Stomach (tissue), 4 donors: Measurements from ENCODE around the gene WNT2.

Experiments
- EP300 ChIP-seq: sonication (generic); formaldehyde crosslinking; IDR thresholded peaks from one replicate; pipeline ENCODE4 v1.6.1; 2017; ENCODE audit warnings: antibody characterized with exemption
- POLR2AphosphoS5 ChIP-seq, 3 donors: sonication (generic); formaldehyde crosslinking; IDR thresholded peaks; one replicate each; pipeline ENCODE4 v1.6.1; 2016; ENCODE audit warnings: antibody characterized with exemption in 3 of 3
- TF ChIP-seq, protein P1 (sequence below), 7 experiments: fragments of 450-650 bp in 4 of 7; fragments of 200-600 bp in 3 of 7; sonication (generic) in 3 of 7; IDR thresholded peaks; one replicate each; pipeline ENCODE4 v1.5.1; 2016 to 2019; ENCODE audit warnings: antibody characterized with exemption in 7 of 7, control low read depth in 2 of 7, mild to moderate bottlenecking in 1 of 7

DNA sequence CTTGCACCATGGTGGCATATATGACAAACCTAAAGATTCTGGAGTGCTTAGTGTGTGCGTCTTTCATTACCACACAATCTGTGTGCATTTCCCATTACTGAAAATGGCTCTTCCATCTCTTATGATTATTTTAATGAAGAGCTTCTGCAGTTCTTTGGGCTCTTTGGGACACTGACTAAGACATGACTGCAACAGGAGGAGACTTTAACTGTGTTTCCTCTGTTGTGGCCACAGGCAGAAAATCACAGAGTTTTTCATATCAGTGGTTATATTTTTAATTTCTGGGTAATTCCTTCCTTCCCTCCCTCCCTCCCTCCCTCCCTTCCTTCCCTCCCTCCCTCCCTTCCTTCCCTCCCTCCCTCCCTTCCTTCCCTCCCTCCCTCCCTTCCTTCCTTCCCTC lies 58.1 kb downstream of the WNT2 start:
- TF ChIP-seq, protein P1, sequence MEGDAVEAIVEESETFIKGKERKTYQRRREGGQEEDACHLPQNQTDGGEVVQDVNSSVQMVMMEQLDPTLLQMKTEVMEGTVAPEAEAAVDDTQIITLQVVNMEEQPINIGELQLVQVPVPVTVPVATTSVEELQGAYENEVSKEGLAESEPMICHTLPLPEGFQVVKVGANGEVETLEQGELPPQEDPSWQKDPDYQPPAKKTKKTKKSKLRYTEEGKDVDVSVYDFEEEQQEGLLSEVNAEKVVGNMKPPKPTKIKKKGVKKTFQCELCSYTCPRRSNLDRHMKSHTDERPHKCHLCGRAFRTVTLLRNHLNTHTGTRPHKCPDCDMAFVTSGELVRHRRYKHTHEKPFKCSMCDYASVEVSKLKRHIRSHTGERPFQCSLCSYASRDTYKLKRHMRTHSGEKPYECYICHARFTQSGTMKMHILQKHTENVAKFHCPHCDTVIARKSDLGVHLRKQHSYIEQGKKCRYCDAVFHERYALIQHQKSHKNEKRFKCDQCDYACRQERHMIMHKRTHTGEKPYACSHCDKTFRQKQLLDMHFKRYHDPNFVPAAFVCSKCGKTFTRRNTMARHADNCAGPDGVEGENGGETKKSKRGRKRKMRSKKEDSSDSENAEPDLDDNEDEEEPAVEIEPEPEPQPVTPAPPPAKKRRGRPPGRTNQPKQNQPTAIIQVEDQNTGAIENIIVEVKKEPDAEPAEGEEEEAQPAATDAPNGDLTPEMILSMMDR (IDR thresholded peaks at IDR 0.05), result no peak
- TF ChIP-seq POLR2AphosphoS5 (IDR thresholded peaks at IDR 0.05) (no peak), EP300 (no peak)
